Memory B cell (primary cell): ENCODE results near the gene ZNF25.
"Not testable (repeated sequence)": the region's sequence is repeated elsewhere in the genome, so short reads cannot be mapped to it uniquely, and the experiment has no call there.

Source experiments
- ATAC-seq: fragments of 150-1000 bp; cut with Tn5 transposase; 2 replicates; pipeline ENCODE4 v1.10.0; 2021; ENCODE audit warnings: low read depth, mild to moderate bottlenecking, moderate library complexity
- DNase-seq, 2 donors: peaks; one replicate each; pipeline ENCODE4 v3.0.0; 2022; ENCODE audit warnings: low spot score in 2 of 2
- H3K27ac Mint-ChIP-seq: one replicate; pipeline ENCODE4 v1.8.0; 2022; ENCODE audit warnings: mild to moderate bottlenecking, moderate library complexity, mixed read lengths
- H3K27me3 Mint-ChIP-seq: one replicate; pipeline ENCODE4 v1.8.0; 2022; ENCODE audit warnings: mixed read lengths
- H3K36me3 Mint-ChIP-seq: one replicate; pipeline ENCODE4 v1.8.0; 2022; ENCODE audit warnings: mild to moderate bottlenecking, mixed read lengths
- H3K4me1 Mint-ChIP-seq: one replicate; pipeline ENCODE4 v1.8.0; 2022; ENCODE audit warnings: mixed read lengths
- H3K4me3 Mint-ChIP-seq: one replicate; pipeline ENCODE4 v1.8.0; 2022; ENCODE audit warnings: mild to moderate bottlenecking, moderate library complexity, mixed read lengths
- H3K9me3 Mint-ChIP-seq: one replicate; pipeline ENCODE4 v1.8.0; 2022; ENCODE audit warnings: mixed read lengths

The ZNF25 gene

DNA sequence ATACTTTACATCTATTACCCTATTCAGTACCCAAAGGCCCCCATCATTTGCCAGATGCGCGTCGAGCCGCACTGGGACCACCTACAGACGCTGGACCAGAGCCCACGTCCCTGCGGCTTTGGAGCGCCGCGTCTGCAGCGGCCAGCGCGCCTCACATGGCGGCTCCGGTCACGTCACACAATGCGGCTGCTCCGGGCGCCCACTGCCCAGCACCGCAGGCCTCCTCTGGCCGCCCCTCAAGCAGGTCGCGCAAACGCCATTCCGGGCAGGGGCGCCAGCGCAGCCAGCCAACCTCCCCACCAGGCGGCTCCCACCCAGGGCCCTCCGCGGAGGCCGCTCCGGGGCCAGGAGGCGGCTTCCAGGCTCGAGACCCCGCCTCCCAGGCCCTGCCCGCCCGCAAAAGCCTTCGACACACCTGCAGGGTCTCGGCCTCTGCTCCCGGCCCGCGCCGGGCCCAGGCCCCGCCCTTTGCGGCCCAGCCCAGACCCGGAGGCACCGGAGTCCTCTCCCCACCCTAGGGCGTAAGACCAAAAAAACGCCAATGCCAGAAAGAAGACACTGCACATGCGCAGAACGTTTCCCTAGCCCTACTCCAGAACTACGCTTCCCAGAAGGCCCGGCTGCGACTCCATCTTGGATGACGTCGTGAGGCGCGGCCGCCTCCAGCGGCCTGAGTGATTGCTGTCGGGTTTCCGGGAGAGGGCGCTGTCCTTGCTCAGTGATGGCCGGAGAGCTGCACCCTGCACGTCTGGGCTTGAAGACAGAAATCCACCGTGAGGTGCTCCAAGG is at the start of gene ZNF25:
TSS of gene ZNF25 (minus strand) at position 557 of the 789 bp plus-strand sequence. CDS start 4,925 bp downstream, outside the sequence.
- H3K9me3 Mint-ChIP-seq = peaks cover 2% of the 10 kb centered on the region
- H3K4me3 Mint-ChIP-seq = peak within 1 kb of the TSS; percentile 94
- peak within 1 kb of the TSS; percentile 92 for H3K27ac Mint-ChIP-seq
- H3K27me3 Mint-ChIP-seq = no peaks in the 10 kb centered on the region
- peak; percentile 88 for ATAC-seq
- peaks cover 7% of the 10 kb centered on the region for H3K4me1 Mint-ChIP-seq
- DNase-seq = peak; percentile 91 to 97
- H3K36me3 Mint-ChIP-seq = peaks cover 3% of the 10 kb centered on the region

DNA sequence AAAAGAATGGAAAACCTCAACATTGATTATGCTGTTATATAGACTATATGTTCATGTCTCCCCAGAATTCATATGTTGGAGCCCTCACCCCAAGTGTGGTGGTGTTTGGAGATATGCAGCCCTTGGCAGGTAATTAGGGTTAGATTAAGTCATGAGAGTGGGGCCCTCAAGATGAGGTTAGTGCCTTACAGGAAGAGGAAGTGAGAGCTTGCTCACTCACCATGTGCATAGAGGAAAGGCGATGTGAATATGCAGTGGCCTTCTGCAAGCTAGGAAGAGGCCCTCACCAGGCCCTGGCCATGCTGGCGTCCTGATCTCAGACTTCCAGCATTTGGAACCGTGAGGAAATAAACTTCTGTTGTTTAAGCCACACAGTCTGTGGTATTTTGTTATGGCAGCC is 48.8 kb upstream of the ZNF25 start:
- Mint-ChIP-seq H3K27me3 (no peaks in the 10 kb centered on the region), H3K36me3 (peaks cover 53% of the 10 kb centered on the region)
- DNase-seq = no peak

DNA sequence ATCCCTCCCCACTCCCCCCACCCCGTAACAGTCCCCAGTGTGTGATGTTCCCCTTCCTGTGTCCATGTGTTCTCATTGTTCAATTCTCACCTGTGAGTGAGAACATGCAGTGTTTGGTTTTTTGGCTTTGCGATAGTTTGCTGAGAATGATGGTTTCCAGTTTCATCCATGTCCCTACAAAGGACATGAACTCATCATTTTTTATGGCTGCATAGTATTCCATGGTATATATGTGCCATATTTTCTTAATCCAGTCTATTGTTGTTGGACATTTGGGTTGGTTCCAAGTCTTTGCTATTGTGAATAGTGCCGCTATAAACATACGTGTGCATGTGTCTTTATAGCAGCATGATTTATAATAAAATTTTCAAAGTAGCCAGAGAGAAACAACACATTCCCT is 42.7 kb upstream of the ZNF25 start:
- not testable (repeated sequence) for H3K4me3 Mint-ChIP-seq, H3K27ac Mint-ChIP-seq

More for the DNA sequence above, 48.8 kb upstream of the ZNF25 start:
- H3K4me3 Mint-ChIP-seq = peak overlapping the region; percentile 58
- H3K9me3 Mint-ChIP-seq = peaks cover 3% of the 10 kb centered on the region
- peak; percentile 66 for ATAC-seq
- H3K27ac Mint-ChIP-seq = peak overlapping the region; percentile 92
- peaks cover 13% of the 10 kb centered on the region for H3K4me1 Mint-ChIP-seq

DNA sequence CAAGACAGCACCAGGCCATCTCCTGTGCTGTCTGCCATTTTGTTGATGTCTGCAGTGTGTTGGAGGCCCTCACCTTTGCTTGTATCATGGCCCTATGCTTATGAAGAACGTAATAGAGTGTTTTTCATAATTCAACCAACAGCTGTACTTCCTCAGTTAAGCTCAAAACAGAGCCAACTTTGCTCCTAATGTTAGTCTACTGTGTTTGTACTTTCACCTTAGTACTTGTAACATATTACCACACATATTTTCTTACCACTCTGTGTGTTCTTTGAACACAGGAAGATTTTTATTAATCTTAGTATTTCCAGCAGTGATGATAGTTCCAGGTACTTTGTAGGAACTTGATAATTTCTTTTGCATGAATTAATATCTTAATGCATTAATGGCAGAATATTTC is 39.9 kb upstream of the ZNF25 start:
- H3K27me3 Mint-ChIP-seq = no peaks in the 10 kb centered on the region
- no peak overlapping the region for H3K27ac Mint-ChIP-seq
- H3K36me3 Mint-ChIP-seq = peaks cover 49% of the 10 kb centered on the region
- H3K4me1 Mint-ChIP-seq = peaks cover 20% of the 10 kb centered on the region
- H3K9me3 Mint-ChIP-seq = peaks cover 4% of the 10 kb centered on the region
- no peak for ATAC-seq
- DNase-seq = no peak
- no peak overlapping the region for H3K4me3 Mint-ChIP-seq

More for the DNA sequence above, 42.7 kb upstream of the ZNF25 start:
- not testable (repeated sequence) for ATAC-seq, H3K27me3 Mint-ChIP-seq, DNase-seq, H3K9me3 Mint-ChIP-seq
- peaks cover 14% of the 10 kb centered on the region for H3K4me1 Mint-ChIP-seq
- peaks cover 57% of the 10 kb centered on the region for H3K36me3 Mint-ChIP-seq

DNA sequence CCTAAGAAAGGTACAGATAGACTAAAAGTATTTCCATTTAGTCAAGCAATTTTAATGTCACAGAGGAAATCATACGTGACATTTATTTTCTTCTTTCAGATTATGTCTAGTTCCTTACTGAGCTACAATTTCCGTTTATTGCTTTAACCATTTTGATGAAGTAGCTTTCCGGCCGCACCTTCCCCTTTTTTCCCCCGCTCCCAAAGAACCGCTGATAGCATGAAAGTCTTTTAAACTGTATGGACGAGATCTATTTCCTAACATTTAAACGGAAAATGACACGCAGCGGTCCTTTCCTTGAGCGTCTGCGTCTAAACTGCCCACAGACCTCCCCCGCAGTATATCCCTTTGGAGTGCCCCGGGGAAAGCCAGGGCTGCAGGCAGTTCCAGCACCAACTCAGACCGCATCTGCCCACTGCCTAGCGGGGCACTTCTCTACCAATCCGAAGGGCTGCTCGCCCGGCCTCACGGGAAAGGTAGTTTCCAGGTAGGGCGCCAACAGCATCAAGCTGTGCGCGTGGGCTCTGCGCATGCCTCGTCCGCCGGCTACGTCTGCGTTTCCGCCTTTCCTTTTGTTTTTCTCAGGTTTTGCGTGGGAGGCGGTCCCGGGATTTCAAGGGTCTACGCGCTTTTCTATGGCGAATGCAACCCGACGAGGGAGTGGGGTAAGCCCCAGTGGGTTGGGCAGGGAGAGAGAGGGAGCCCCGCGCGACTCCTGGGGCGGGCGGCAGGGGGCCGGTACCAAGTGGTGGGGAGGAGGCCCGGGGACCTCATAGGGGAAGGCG is 33.9 kb upstream of the ZNF25 start, which contains the start of gene ZNF33A:
TSS of gene ZNF33A (plus strand) at position 557 of the 785 bp plus-strand sequence. CDS start 1,667 bp downstream, outside the sequence.
- H3K9me3 Mint-ChIP-seq = peaks cover 3% of the 10 kb centered on the region
- H3K27ac Mint-ChIP-seq = peak within 1 kb of the TSS; percentile 100
- H3K27me3 Mint-ChIP-seq = no peaks in the 10 kb centered on the region
- peak; percentile 80 for ATAC-seq
- peak within 1 kb of the TSS; percentile 98 for H3K4me3 Mint-ChIP-seq
- H3K4me1 Mint-ChIP-seq = peaks cover 16% of the 10 kb centered on the region
- H3K36me3 Mint-ChIP-seq = peaks cover 14% of the 10 kb centered on the region
- DNase-seq = peak; percentile 87 to 89

DNA sequence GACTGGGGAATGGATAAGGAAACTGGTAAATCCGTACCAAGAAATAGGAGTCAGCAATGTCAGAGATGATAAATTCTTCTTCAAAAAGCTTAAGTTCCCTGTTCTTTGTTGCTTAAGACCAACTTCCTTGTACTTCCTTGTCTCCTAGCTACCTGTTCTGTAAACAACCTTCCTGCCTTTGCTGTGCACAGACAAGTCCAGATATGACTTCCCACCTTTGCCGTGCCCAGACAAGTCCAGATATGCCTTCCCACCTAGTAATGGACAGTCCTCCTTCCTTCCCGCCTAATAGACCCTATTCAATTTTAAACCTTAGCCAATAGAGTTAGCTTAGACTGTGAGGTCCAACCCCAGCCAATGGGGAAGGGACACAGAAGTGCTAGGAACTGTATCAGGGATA is 31.5 kb upstream of the ZNF25 start:
- ATAC-seq (no peak), DNase-seq (no peak)
- H3K4me3 Mint-ChIP-seq = no peak overlapping the region
- peaks cover 2% of the 10 kb centered on the region for H3K36me3 Mint-ChIP-seq
- H3K27me3 Mint-ChIP-seq = no peaks in the 10 kb centered on the region
- peaks cover 3% of the 10 kb centered on the region for H3K9me3 Mint-ChIP-seq
- peak overlapping the region; percentile 14 for H3K27ac Mint-ChIP-seq
- peaks cover 8% of the 10 kb centered on the region for H3K4me1 Mint-ChIP-seq

DNA sequence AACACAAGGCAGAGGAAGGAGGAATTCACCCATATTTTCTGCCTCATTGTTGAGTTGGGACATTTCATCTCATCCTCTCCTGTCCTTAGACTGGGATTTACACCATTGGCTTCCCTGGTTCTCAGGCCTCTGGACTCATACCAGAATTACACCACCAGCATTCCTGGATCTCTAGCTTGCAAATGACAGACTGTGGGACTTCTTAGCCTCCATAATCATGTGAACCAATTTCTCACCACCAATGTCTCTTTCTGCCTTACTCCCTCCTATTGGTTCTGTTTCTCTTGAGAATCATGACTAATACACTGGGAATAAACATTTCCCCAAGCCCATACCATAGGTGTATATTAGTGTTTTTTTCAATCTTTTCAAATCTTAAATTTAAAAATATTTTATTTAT is 31.1 kb upstream of the ZNF25 start:
- H3K27me3 Mint-ChIP-seq = no peaks in the 10 kb centered on the region
- H3K27ac Mint-ChIP-seq = no peak overlapping the region
- ATAC-seq (no peak), DNase-seq (no peak)
- peaks cover 3% of the 10 kb centered on the region for H3K9me3 Mint-ChIP-seq
- peaks cover under 1% of the 10 kb centered on the region for H3K36me3 Mint-ChIP-seq
- no peak overlapping the region for H3K4me3 Mint-ChIP-seq
- H3K4me1 Mint-ChIP-seq = peaks cover 6% of the 10 kb centered on the region

DNA sequence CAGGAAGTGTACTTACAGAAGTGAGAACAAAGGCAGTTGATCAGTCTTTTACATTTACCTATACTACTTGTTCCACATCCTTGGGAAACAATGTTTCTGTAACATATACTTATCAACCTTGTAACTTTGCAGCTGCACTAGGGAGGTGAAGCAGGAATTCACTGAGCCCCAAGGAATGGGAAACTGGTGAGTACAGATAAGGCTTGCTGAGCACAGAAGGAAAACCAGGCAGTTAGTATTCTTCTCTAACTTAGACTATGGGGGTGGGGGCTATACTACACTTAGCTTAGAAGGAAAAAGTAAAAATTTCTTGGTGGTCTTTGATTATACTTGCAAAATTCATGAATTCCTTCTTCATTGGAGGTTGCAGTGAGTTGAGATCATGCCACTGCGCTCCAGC is 27.1 kb upstream of the ZNF25 start:
- no peak for ATAC-seq
- Mint-ChIP-seq H3K27ac (no peak overlapping the region), H3K4me3 (no peak overlapping the region)

DNA sequence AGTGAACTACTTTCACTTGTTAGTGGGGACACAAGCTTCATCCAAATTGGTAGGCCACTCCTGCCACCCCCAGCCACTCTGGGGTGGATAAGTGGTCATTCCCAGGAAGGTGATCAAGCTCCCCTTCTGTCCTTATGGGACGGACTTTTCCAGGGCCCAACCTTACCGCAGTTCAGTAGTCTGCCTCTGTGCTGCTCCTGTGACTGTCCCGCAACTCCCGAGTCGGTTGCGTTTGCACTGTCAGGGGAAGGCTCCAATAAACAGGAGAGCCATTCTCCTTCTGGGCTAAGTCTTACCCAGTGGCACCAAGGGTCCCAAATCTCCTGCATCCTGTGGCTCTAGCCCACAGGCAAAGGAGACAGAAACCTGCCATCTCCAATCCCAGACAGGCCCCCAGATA is 26.6 kb upstream of the ZNF25 start:
- Mint-ChIP-seq H3K4me3 (no peak overlapping the region), H3K27ac (no peak overlapping the region), H3K9me3 (peaks cover under 1% of the 10 kb centered on the region), H3K27me3 (no peaks in the 10 kb centered on the region), H3K4me1 (peaks cover 1% of the 10 kb centered on the region), H3K36me3 (no peaks in the 10 kb centered on the region)
- no peak for DNase-seq
- ATAC-seq = no peak

More for the DNA sequence above, 27.1 kb upstream of the ZNF25 start:
- no peaks in the 10 kb centered on the region for H3K36me3 Mint-ChIP-seq
- H3K9me3 Mint-ChIP-seq = peaks cover 3% of the 10 kb centered on the region
- H3K27me3 Mint-ChIP-seq = no peaks in the 10 kb centered on the region
- H3K4me1 Mint-ChIP-seq = peaks cover 2% of the 10 kb centered on the region
- no peak for DNase-seq

DNA sequence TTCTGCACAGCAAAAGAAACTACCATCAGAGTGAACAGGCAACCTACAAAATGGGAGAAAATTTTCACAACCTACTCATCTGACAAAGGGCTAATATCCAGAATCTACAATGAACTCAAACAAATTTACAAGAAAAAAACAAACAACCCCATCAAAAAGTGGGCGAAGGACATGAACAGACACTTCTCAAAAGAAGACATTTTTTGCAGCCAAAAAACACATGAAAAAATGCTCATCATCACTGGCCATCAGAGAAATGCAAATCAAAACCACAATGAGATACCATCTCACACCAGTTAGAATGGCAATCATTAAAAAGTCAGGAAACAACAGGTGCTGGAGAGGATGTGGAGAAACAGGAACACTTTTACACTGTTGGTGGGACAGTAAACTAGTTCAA is 24.0 kb upstream of the ZNF25 start:
- not testable (repeated sequence) for H3K27me3 Mint-ChIP-seq, H3K27ac Mint-ChIP-seq, ATAC-seq, H3K4me3 Mint-ChIP-seq, H3K36me3 Mint-ChIP-seq, DNase-seq, H3K9me3 Mint-ChIP-seq, H3K4me1 Mint-ChIP-seq

DNA sequence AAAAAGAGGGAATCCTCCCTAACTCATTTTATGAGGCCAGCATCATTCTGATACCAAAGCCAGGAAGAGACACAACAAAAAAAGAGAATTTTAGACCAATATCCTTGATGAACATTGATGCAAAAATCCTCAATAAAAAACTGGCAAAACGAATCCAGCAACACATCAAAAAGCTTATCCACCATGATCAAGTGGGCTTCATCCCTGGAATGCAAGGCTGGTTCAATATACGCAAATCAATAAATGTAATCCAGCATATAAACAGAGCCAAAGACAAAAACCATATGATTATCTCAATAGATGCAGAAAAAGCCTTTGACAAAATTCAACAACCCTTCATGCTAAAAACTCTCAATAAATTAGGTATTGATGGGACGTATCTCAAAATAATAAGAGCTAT is 22.5 kb upstream of the ZNF25 start:
- not testable (repeated sequence) for H3K9me3 Mint-ChIP-seq, H3K36me3 Mint-ChIP-seq, H3K27ac Mint-ChIP-seq, DNase-seq, H3K27me3 Mint-ChIP-seq, H3K4me3 Mint-ChIP-seq, ATAC-seq, H3K4me1 Mint-ChIP-seq

DNA sequence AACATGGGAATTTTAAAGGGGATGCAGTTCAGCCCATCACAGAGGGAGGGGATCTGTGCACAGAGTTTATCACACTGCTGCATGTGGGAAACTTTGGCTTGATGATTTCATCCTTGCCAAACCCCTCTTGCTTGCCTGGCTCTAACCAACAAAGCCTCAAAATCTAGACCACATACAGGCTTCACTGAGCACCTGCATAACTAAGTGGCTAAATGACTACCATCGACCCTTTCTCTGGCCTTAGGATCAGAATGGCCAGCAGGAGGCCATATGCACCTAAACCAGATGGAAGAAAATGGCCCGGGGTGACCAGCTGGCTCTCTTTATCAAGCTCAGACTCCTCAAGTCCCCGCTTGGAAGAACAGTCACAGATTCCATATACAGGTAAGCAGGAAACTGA is 15.6 kb upstream of the ZNF25 start:
- DNase-seq = no peak

DNA sequence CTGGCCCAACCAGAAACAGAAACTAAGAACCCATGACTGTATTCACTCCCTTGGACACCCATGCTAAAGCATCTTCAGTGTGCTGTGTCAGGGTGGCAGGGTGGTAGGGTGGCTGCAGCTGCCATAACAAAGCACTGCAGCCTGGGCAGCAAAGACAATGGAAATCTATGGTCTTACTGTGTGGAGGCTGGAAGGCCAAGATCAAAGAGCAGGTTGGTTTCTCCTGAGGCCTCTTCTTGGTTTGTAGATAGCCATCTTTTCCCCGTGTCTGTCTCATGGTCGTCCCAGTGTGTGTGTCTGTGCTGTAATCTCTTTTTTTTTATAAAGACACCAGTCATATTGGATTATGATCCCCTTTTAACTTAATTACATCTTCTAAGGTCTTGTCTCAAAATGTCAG is 15.2 kb upstream of the ZNF25 start:
- Mint-ChIP-seq H3K27ac (no peak overlapping the region), H3K9me3 (no peaks in the 10 kb centered on the region), H3K4me1 (no peaks in the 10 kb centered on the region), H3K27me3 (peaks cover 3% of the 10 kb centered on the region), H3K4me3 (no peak overlapping the region), H3K36me3 (peaks cover 1% of the 10 kb centered on the region)
- no peak for ATAC-seq
- DNase-seq = no peak

More for the DNA sequence above, 15.6 kb upstream of the ZNF25 start:
- ATAC-seq = no peak
- H3K36me3 Mint-ChIP-seq = peaks cover 1% of the 10 kb centered on the region
- H3K27ac Mint-ChIP-seq = no peak overlapping the region
- H3K27me3 Mint-ChIP-seq = peaks cover 3% of the 10 kb centered on the region
- no peak overlapping the region for H3K4me3 Mint-ChIP-seq
- H3K9me3 Mint-ChIP-seq = no peaks in the 10 kb centered on the region
- H3K4me1 Mint-ChIP-seq = no peaks in the 10 kb centered on the region

DNA sequence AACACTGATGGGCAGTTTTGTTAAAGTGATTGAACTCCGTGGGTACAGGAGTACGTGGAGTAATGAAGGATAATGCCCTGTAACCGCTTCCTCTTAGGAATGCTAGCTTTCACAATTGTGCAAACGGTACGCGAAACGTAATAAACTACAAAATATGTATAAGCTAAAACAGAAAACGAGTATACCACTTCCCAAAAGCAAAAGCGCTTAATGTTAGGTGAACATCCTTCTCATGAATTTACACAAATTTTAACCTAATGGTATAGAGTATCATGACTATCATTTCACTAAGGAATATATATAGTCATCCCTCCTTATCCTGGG is 395 bp upstream of the ZNF25 start:
- DNase-seq (no peak), ATAC-seq (no peak)
- H3K9me3 Mint-ChIP-seq = peaks cover 2% of the 10 kb centered on the region
- H3K27me3 Mint-ChIP-seq = no peaks in the 10 kb centered on the region
- H3K4me1 Mint-ChIP-seq = peaks cover 7% of the 10 kb centered on the region
- H3K27ac Mint-ChIP-seq = peak overlapping the region; percentile 92
- H3K36me3 Mint-ChIP-seq = peaks cover 3% of the 10 kb centered on the region
- peak overlapping the region; percentile 94 for H3K4me3 Mint-ChIP-seq
